ENCODE data around the gene WDR1. TPM values are rescaled to one million over a fixed set of nuclear protein-coding genes. Genes with fewer than 3 reads are reported as not detected.

WDR1 gene
- total and polyA plus RNA-seq, 5 donors from 2014 or later = 312 to 422 (median 356) TPM

DNA sequence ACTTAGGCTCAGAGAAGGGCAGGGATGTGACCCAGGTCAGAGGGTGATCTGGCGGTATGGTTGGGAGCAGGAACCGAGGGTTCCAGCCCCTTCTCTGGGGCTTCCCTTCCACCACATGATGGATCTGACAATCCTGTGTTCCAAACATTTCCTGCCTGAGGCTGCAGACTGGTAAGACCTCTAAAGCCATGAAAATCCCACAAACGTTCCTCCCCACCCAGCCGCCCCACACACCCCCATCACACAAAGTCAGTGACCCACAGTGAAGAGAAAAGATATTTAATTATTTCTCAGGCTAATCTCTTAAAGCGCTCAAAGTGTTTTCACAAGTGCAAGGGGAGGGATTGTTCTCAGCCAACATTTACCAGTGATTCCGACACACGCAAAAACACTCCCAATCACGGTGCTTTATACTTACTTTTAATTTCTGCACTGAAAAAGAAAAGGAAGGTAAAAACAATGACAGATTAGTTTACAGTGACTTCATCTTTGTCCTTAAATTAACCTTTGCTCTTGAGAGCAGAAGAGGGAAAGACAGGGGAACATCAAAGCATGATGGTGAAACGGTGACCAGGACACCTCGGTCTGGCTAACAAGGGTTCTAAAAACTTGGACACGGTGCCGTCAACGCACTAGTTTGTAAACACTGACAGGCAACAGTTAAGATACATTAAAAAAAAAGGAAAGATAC, 42.4 kb downstream of the WDR1 start:
- Histone ChIP-seq H3K27me3 (ENCODE audit: control insufficient read depth, insufficient read depth, low read length) (no peaks in the 10 kb centered on the region), H3K36me3 (ENCODE audit: control insufficient read depth, insufficient read depth, low read length) (peaks cover 69% of the 10 kb centered on the region), H3K9me3 (ENCODE audit: control insufficient read depth in 2 of 2, low read length in 2 of 2) (no peaks in the 10 kb centered on the region), H3K4me3 (ENCODE audit: low read depth, low read length) (no peak overlapping the region), H3K4me1 (ENCODE audit: control insufficient read depth, insufficient read depth, low read length, poor library complexity, severe bottlenecking) (no peaks in the 10 kb centered on the region), H3K27ac (ENCODE audit: insufficient read depth, low read length, poor library complexity, severe bottlenecking) (no peak overlapping the region)
- H3K9me3 Mint-ChIP-seq = no peaks in the 10 kb centered on the region
- no peak for DNase-seq
- no peak for ATAC-seq (ENCODE audit: low read depth in 2 of 2)
- H3K27ac Mint-ChIP-seq = peak overlapping the region in 1 of 3 donors; percentile 29
- H3K4me3 Mint-ChIP-seq = no peak overlapping the region
- H3K4me1 Mint-ChIP-seq = peaks cover 0 to 9% (median 2%) of the 10 kb centered on the region in 4 donors
- no peaks in the 10 kb centered on the region for H3K27me3 Mint-ChIP-seq
- H3K36me3 Mint-ChIP-seq = peaks cover 41% of the 10 kb centered on the region

- peaks cover 55% of the 10 kb centered on the region for H3K36me3 ChIP-seq (ENCODE audit: control insufficient read depth, insufficient read depth, low read length)
- H3K9me3 ChIP-seq (ENCODE audit: control insufficient read depth in 2 of 2, low read length in 2 of 2) = no peaks in the 10 kb centered on the region
- Mint-ChIP-seq H3K4me1 (peaks cover 0 to 9% (median 2%) of the 10 kb centered on the region in 4 donors), H3K4me3 (no peak overlapping the region), H3K27me3 (no peaks in the 10 kb centered on the region), H3K27ac (peak overlapping the region; percentile 8 to 76 (median 55)), H3K9me3 (no peaks in the 10 kb centered on the region), H3K36me3 (peaks cover 44% of the 10 kb centered on the region)
- H3K4me1 ChIP-seq (ENCODE audit: control insufficient read depth, insufficient read depth, low read length, poor library complexity, severe bottlenecking) = no peaks in the 10 kb centered on the region
- DNase-seq (no peak), ATAC-seq (ENCODE audit: low read depth in 2 of 2) (no peak)
- no peak overlapping the region for H3K27ac ChIP-seq (ENCODE audit: insufficient read depth, low read length, poor library complexity, severe bottlenecking)
- H3K4me3 ChIP-seq (ENCODE audit: low read depth, low read length) = no peak overlapping the region
- H3K27me3 ChIP-seq (ENCODE audit: control insufficient read depth, insufficient read depth, low read length) = no peaks in the 10 kb centered on the region
These were observed 44.1 kb downstream of the WDR1 start for GRCh38 chr4:10072420-10073017.

DNA sequence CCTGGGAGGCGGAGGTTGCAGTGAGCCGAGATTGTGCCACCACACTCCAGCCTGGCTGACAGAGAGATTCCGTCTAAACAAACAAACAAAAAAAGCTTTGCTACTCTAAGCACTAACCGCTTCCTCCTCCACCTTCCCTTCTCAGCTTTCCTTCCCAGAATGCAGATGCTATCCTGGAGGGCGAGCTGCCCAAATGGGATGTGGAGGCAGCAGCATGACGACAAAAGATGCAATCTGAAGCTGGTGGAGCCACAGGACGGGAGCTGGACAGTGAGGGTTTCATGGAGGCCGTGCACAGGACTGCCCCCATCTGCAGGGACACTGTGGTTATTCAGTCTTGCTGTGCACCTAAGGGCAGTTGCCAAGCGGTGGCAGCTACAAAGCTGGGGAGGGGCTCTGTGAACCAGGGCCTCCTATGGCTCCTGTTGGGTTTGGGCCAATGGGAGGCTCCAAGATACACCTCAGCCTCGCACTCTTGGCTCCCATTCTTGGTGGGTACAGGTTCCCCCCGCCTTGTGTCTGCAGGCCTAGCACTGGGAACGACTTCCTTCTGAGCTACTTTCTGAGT, 47.4 kb downstream of the WDR1 start:
- Mint-ChIP-seq H3K9me3 (no peaks in the 10 kb centered on the region), H3K27ac (no peak overlapping the region), H3K4me1 (peaks cover 0 to 5% (median 2%) of the 10 kb centered on the region in 4 donors), H3K36me3 (peaks cover 28% of the 10 kb centered on the region), H3K27me3 (no peaks in the 10 kb centered on the region), H3K4me3 (no peak overlapping the region)
- no peak overlapping the region for H3K27ac ChIP-seq (ENCODE audit: insufficient read depth, low read length, poor library complexity, severe bottlenecking)
- DNase-seq (no peak), ATAC-seq (ENCODE audit: low read depth in 2 of 2) (no peak)
- H3K9me3 ChIP-seq (ENCODE audit: control insufficient read depth in 2 of 2, low read length in 2 of 2) = no peaks in the 10 kb centered on the region
- no peaks in the 10 kb centered on the region for H3K27me3 ChIP-seq (ENCODE audit: control insufficient read depth, insufficient read depth, low read length)
- H3K4me3 ChIP-seq (ENCODE audit: low read depth, low read length) = no peak overlapping the region
- no peaks in the 10 kb centered on the region for H3K4me1 ChIP-seq (ENCODE audit: control insufficient read depth, insufficient read depth, low read length, poor library complexity, severe bottlenecking)
- H3K36me3 ChIP-seq (ENCODE audit: control insufficient read depth, insufficient read depth, low read length) = peaks cover 43% of the 10 kb centered on the region

GRCh38 chr4:10066670-10067651, 49.6 kb downstream of the WDR1 start:
- Mint-ChIP-seq H3K9me3 (no peaks in the 10 kb centered on the region), H3K4me3 (no peak overlapping the region), H3K27ac (peak overlapping the region in 2 of 3 donors; percentile 17 to 47), H3K4me1 (peaks cover 0 to 5% (median 0%) of the 10 kb centered on the region in 4 donors), H3K27me3 (no peaks in the 10 kb centered on the region), H3K36me3 (peaks cover 28% of the 10 kb centered on the region)
- H3K4me1 ChIP-seq (ENCODE audit: control insufficient read depth, insufficient read depth, low read length, poor library complexity, severe bottlenecking) = no peaks in the 10 kb centered on the region
- no peak for DNase-seq
- no peaks in the 10 kb centered on the region for H3K9me3 ChIP-seq (ENCODE audit: control insufficient read depth in 2 of 2, low read length in 2 of 2)
- ATAC-seq (ENCODE audit: low read depth in 2 of 2) = no peak
- peaks cover 42% of the 10 kb centered on the region for H3K36me3 ChIP-seq (ENCODE audit: control insufficient read depth, insufficient read depth, low read length)
- no peak overlapping the region for H3K27ac ChIP-seq (ENCODE audit: insufficient read depth, low read length, poor library complexity, severe bottlenecking)
- no peak overlapping the region for H3K4me3 ChIP-seq (ENCODE audit: low read depth, low read length)
- no peaks in the 10 kb centered on the region for H3K27me3 ChIP-seq (ENCODE audit: control insufficient read depth, insufficient read depth, low read length)

GRCh38 chr4:10066206-10066605, 50.4 kb downstream of the WDR1 start:
- no peaks in the 10 kb centered on the region for H3K4me1 ChIP-seq (ENCODE audit: control insufficient read depth, insufficient read depth, low read length, poor library complexity, severe bottlenecking)
- Mint-ChIP-seq H3K4me3 (no peak overlapping the region), H3K27me3 (no peaks in the 10 kb centered on the region), H3K4me1 (peaks cover 0 to 9% (median 0%) of the 10 kb centered on the region in 4 donors), H3K27ac (peak overlapping the region in 1 of 3 donors; percentile 17), H3K36me3 (peaks cover 35% of the 10 kb centered on the region), H3K9me3 (no peaks in the 10 kb centered on the region)
- no peaks in the 10 kb centered on the region for H3K27me3 ChIP-seq (ENCODE audit: control insufficient read depth, insufficient read depth, low read length)
- DNase-seq (no peak), ATAC-seq (ENCODE audit: low read depth in 2 of 2) (no peak)
- peaks cover 46% of the 10 kb centered on the region for H3K36me3 ChIP-seq (ENCODE audit: control insufficient read depth, insufficient read depth, low read length)
- no peaks in the 10 kb centered on the region for H3K9me3 ChIP-seq (ENCODE audit: control insufficient read depth in 2 of 2, low read length in 2 of 2)
- no peak overlapping the region for H3K27ac ChIP-seq (ENCODE audit: insufficient read depth, low read length, poor library complexity, severe bottlenecking)
- H3K4me3 ChIP-seq (ENCODE audit: low read depth, low read length) = no peak overlapping the region

DNA sequence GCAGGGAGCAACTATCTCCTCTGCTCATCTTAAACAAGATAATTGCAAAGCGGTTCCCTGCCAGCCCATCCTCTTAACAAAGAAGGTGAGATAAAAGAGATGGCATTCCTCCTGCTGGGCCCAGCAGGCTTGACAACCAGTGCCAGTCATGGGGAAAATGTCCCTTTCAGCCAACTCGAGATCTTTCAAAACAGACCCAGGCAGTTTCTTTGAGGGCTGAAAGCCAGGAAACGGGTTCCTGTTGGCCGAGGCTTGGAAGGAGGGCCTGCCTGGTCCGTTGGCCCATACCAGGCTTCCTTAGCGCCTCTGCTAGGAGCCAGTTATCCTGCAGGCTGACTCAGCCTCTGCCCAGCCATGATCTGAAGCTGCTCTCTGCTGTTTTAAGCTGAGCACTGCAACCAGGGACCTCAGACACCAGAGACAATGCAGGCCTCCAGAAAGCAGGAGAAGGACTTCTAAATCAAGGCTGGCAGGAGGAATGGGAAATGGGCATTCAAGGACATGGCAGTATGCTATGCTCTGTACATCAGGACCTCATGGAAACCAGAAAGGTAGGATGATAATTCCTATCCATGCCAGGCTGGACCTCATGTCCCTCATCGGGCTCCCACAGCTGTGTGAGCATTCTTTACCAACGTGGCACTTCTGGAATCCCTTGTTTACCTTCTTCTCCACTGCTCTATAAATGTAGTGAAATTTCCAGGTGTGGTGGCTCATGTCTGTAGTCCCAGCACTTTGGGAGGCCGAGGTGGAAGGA, 52.9 kb downstream of the WDR1 start:
- H3K27ac Mint-ChIP-seq = no peak overlapping the region
- H3K4me1 Mint-ChIP-seq = peaks cover 0 to 4% (median 0%) of the 10 kb centered on the region in 4 donors
- Histone ChIP-seq H3K9me3 (ENCODE audit: control insufficient read depth in 2 of 2, low read length in 2 of 2) (no peaks in the 10 kb centered on the region), H3K36me3 (ENCODE audit: control insufficient read depth, insufficient read depth, low read length) (peaks cover 46% of the 10 kb centered on the region), H3K4me1 (ENCODE audit: control insufficient read depth, insufficient read depth, low read length, poor library complexity, severe bottlenecking) (no peaks in the 10 kb centered on the region), H3K4me3 (ENCODE audit: low read depth, low read length) (no peak overlapping the region), H3K27me3 (ENCODE audit: control insufficient read depth, insufficient read depth, low read length) (no peaks in the 10 kb centered on the region), H3K27ac (ENCODE audit: insufficient read depth, low read length, poor library complexity, severe bottlenecking) (no peak overlapping the region)
- DNase-seq (no peak), ATAC-seq (ENCODE audit: low read depth in 2 of 2) (no peak)
- H3K9me3 Mint-ChIP-seq = peaks cover 0 to 2% (median 0%) of the 10 kb centered on the region in 7 donors
- H3K27me3 Mint-ChIP-seq = no peaks in the 10 kb centered on the region
- H3K36me3 Mint-ChIP-seq = peaks cover 38% of the 10 kb centered on the region
- H3K4me3 Mint-ChIP-seq = no peak overlapping the region
